Loucy (cell line): ENCODE results near the gene MAB21L4.

Experiments used
- H2AFZ ChIP-seq: fragments of 200-600 bp; sonication (generic); 2 replicates; pipeline ENCODE4 v1.6.0; 2016; ENCODE audit warnings: antibody characterized with exemption, mild to moderate bottlenecking, low read length, moderate library complexity
- H3F3A ChIP-seq: fragments of 200-600 bp; 2 replicates; pipeline ENCODE4 v1.6.0; 2016; ENCODE audit warnings: antibody characterized with exemption, low read depth, mild to moderate bottlenecking
- H3K27me3 ChIP-seq: fragments of 200-600 bp; sonication (generic); 2 replicates; pipeline ENCODE4 v1.6.1; 2014; ENCODE audit warnings: low read length, mild to moderate bottlenecking; ENCODE audit not compliant: insufficient read depth, poor library complexity, severe bottlenecking
- H3K36me3 ChIP-seq: fragments of 200-600 bp; sonication (generic); 2 replicates; pipeline ENCODE4 v1.6.1; 2016; ENCODE audit warnings: low read length; ENCODE audit not compliant: insufficient read depth
- H3K4me1 ChIP-seq: fragments of 200-600 bp; sonication (generic); 2 replicates; pipeline ENCODE4 v1.5.1; 2014; ENCODE audit warnings: low read length, mild to moderate bottlenecking; ENCODE audit not compliant: insufficient read depth, poor library complexity, severe bottlenecking
- H3K4me2 ChIP-seq: fragments of 200-600 bp; sonication (generic); 2 replicates; pipeline ENCODE4 v1.6.0; 2014; ENCODE audit warnings: antibody characterized with exemption, low read length, low read depth, mild to moderate bottlenecking; ENCODE audit not compliant: poor library complexity, severe bottlenecking
- H3K4me3 ChIP-seq: fragments of 200-600 bp; sonication (generic); 2 replicates; pipeline ENCODE4 v1.5.1; 2014; ENCODE audit warnings: low read length, mild to moderate bottlenecking, mixed read lengths; ENCODE audit not compliant: poor library complexity, severe bottlenecking
- H3K79me2 ChIP-seq: fragments of 200-600 bp; sonication (generic); 2 replicates; pipeline ENCODE4 v1.6.1; 2014; ENCODE audit warnings: low read length; ENCODE audit not compliant: insufficient read depth
- H3K9ac ChIP-seq: fragments of 200-600 bp; sonication (generic); 2 replicates; pipeline ENCODE4 v1.6.0; 2014; ENCODE audit warnings: mild to moderate bottlenecking, low read depth, low read length, moderate library complexity; ENCODE audit not compliant: poor library complexity, severe bottlenecking
- H3K9me2 ChIP-seq: fragments of 200-600 bp; sonication (generic); replicated peaks from 2 replicates; pipeline ENCODE4 v1.6.1; 2016; ENCODE audit warnings: low read depth, low read length, mixed read lengths
- H3K9me3 ChIP-seq: fragments of 200-600 bp; sonication (generic); 2 replicates; pipeline ENCODE4 v1.6.1; 2014; ENCODE audit warnings: mild to moderate bottlenecking, antibody characterized with exemption, low read length, low read depth; ENCODE audit not compliant: insufficient read depth
- H4K20me1 ChIP-seq: fragments of 200-600 bp; sonication (generic); 2 replicates; pipeline ENCODE4 v1.6.0; 2014; ENCODE audit warnings: antibody characterized with exemption, low read length, mild to moderate bottlenecking; ENCODE audit not compliant: insufficient read depth, poor library complexity, severe bottlenecking
- EZH2phosphoT487 ChIP-seq: fragments of 200-600 bp; IDR thresholded peaks from 2 replicates; pipeline ENCODE4 v1.6.1; 2018; ENCODE audit warnings: antibody characterized with exemption, mild to moderate bottlenecking, moderate library complexity, borderline replicate concordance
- TF ChIP-seq, protein P1 (sequence below): fragments of 200-600 bp; sonication (generic); conservative IDR thresholded peaks from 2 replicates; pipeline ENCODE4 v1.5.1; 2014; ENCODE audit warnings: mild to moderate bottlenecking, antibody characterized with exemption, low read length

The MAB21L4 gene

DNA sequence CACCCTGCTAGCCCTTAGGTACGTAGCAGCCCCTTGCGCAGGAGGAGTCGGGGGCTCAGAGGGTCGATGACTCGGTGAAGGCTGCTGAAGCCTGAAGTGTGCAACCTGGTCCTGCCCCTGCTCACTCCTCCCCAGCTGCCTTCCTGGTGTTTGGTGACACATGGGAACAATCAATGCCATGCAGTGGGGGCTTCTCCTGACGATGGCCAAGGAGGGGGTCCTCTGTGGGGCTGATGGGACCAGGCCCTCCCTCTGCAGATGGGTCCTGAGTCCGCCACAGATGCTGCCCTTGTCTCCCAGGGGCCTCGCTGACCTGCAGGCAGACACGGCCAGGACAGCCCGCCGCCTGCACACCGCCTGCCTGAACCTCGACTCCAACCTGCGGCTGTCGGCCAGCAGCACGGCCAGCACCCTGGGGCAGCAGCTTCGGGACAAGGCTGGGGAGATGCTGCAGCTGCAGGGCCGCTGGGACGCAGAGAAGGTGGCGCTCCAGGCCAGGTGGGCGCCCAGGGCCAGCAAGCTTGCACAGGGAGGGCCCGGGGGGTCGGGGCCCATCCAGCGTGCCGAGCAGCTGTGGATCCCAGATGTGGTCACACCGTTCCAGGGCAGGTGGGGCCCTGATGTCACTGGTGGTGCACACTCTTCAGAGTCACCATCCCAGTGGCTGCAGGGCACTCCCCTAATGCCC, 34.8 kb upstream of the MAB21L4 start:
- Histone ChIP-seq H3K4me3 (no peak overlapping the region), H3K4me2 (no peak overlapping the region), H3K9me3 (no peaks in the 10 kb centered on the region; the same call in 1 of the 2 replicates), H3F3A (no peaks in the 10 kb centered on the region), H3K9ac (no peak overlapping the region), H3K27me3 (no peaks in the 10 kb centered on the region), H4K20me1 (no peaks in the 10 kb centered on the region), H3K9me2 (no peaks in the 10 kb centered on the region), H3K36me3 (no peaks in the 10 kb centered on the region), H3K4me1 (no peaks in the 10 kb centered on the region), H2AFZ (no peak overlapping the region), H3K79me2 (no peaks in the 10 kb centered on the region)
- TF ChIP-seq EZH2phosphoT487, result no peak
- TF ChIP-seq, protein P1, sequence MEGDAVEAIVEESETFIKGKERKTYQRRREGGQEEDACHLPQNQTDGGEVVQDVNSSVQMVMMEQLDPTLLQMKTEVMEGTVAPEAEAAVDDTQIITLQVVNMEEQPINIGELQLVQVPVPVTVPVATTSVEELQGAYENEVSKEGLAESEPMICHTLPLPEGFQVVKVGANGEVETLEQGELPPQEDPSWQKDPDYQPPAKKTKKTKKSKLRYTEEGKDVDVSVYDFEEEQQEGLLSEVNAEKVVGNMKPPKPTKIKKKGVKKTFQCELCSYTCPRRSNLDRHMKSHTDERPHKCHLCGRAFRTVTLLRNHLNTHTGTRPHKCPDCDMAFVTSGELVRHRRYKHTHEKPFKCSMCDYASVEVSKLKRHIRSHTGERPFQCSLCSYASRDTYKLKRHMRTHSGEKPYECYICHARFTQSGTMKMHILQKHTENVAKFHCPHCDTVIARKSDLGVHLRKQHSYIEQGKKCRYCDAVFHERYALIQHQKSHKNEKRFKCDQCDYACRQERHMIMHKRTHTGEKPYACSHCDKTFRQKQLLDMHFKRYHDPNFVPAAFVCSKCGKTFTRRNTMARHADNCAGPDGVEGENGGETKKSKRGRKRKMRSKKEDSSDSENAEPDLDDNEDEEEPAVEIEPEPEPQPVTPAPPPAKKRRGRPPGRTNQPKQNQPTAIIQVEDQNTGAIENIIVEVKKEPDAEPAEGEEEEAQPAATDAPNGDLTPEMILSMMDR, result no peak

DNA sequence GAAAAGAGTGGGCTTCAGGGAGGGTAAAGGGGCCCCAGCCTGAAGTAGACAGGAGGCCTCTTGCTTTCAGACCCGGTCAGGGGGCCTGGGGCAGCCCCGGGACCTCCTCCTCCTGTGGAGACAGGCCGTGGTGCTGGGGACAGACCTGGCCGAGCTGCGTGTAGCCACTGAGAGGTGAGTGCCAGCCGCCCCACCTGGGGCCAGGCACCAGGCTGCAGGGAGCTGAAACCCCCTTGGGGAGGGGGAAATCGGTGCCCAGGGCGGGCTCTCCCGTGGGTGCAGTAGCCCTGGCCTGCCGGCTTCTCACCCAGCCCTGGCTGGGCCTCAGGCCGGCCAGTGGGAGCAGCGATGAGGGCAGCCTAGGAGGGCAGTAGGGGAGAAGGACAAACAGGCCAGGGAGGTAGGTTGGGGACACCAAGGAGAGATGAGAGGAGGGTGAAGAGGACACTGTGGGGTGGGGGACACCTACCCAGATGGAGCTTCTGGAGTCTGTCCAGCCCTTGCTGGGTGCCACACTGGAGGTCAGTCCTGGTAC, 34.2 kb upstream of the MAB21L4 start:
- no peaks in the 10 kb centered on the region for H3K36me3 ChIP-seq
- H3K4me1 ChIP-seq, result no peaks in the 10 kb centered on the region
- no peaks in the 10 kb centered on the region for H3K9me2 ChIP-seq
- TF ChIP-seq, protein P1, result no peak
- no peak for TF ChIP-seq EZH2phosphoT487
- H3K79me2 ChIP-seq, result no peaks in the 10 kb centered on the region
- H3K9ac ChIP-seq, result no peak overlapping the region
- no peaks in the 10 kb centered on the region; the same call in 1 of the 2 replicates for H3K9me3 ChIP-seq
- no peaks in the 10 kb centered on the region for H3F3A ChIP-seq
- no peak overlapping the region for H3K4me2 ChIP-seq
- no peaks in the 10 kb centered on the region for H4K20me1 ChIP-seq
- H2AFZ ChIP-seq, result no peak overlapping the region
- no peak overlapping the region for H3K4me3 ChIP-seq
- H3K27me3 ChIP-seq, result no peaks in the 10 kb centered on the region

DNA sequence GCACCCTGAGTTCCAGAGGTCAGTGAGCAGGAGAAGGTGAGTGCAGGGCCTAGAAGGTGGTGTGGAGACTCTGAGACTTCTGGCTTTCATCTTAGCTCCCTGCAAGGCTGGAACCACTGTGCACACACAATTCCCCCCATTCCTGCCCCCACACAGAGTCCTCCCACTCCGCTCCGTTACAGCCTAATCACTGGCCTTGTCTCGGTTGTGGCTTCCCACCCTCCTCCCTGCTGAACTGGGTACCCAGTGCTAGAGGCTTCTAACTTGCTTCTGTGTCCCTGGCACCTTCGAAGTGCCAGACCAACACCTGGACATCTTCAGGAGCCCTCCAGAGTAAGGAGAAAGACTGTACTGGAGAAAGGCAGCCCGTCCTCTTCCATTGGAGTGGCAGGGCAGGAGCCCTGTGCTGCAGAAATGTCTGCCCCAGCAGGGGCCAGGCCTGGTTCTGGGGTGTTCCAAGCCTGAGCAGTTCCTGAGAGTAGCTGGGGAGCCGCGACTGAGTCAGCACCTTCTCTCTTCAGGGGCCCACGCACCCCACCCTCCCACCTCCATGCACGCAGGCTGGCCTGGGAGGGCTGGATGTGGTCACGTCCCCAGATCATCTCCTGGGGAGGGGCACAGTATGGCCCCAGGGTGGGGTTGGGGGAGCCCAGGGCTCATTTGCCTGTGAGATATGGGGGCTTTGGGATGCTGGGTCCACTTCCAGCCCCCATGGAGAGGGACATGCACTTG, 33.6 kb upstream of the MAB21L4 start:
- no peak for TF ChIP-seq EZH2phosphoT487
- TF ChIP-seq, protein P1, result no peak
- H4K20me1 ChIP-seq, result no peaks in the 10 kb centered on the region
- H3K27me3 ChIP-seq, result no peaks in the 10 kb centered on the region
- no peaks in the 10 kb centered on the region for H3K9me2 ChIP-seq
- no peaks in the 10 kb centered on the region for H3K79me2 ChIP-seq
- H3F3A ChIP-seq, result no peaks in the 10 kb centered on the region
- no peaks in the 10 kb centered on the region; the same call in 1 of the 2 replicates for H3K9me3 ChIP-seq
- no peak overlapping the region for H3K4me2 ChIP-seq
- no peaks in the 10 kb centered on the region for H3K4me1 ChIP-seq
- no peak overlapping the region for H2AFZ ChIP-seq
- H3K36me3 ChIP-seq, result no peaks in the 10 kb centered on the region
- H3K9ac ChIP-seq, result no peak overlapping the region
- H3K4me3 ChIP-seq, result no peak overlapping the region
